ENCODE measurements around the gene ADAD1. TPM values are rescaled to one million over a fixed set of nuclear protein-coding genes. Genes with fewer than 3 reads are reported as not detected.

ADAD1 gene
- not detected for total RNA-seq

DNA sequence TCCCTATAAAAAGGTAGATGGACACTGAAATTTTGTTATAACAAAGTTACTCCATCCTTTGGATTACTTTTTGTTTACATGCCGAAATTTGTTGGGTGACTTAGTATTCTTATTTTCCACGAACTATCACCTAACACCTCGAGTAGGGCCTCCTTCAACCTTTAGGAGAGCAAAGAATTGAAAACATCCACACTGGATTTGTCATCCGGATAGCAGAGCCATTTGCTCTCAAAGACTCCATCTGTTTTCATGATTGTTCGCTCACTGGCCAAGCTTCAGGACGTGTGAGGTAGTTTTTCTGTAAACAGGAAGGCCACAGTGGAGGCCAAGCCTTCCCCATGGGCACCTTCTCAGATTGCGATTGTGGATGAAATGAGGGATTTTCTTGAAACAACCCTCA, at the start of gene ADAD1:
Gene ADAD1, plus strand, starts transcription at position 301 of the 400 bp plus-strand sequence. CDS start 1,059 bp downstream, outside the sequence.
- no peaks in the 10 kb centered on the region for H3K4me1 ChIP-seq
- no peak for ATAC-seq
- WGBS, 2 donors (ENCODE audit: low coverage in 1 of 2) = 85 to 88% methylated on average over 3 to 4 of the region's 7 CpGs
- H3K36me3 ChIP-seq = no peaks in the 10 kb centered on the region
- no peak within 1 kb of the TSS for H3K27ac ChIP-seq
- no peaks in the 10 kb centered on the region for H3K27me3 ChIP-seq
- peaks cover 0 to 8% (median 0%) of the 10 kb centered on the region in 3 donors for H3K9me3 ChIP-seq
- TF ChIP-seq EP300 (IDR thresholded peaks at IDR 0.05) = no peak
- TF ChIP-seq POLR2AphosphoS5 (IDR thresholded peaks at IDR 0.05) = no peak
- no peak within 1 kb of the TSS for H3K4me3 ChIP-seq

- H3K27ac ChIP-seq = no peak overlapping the region
- H3K4me1 ChIP-seq = no peaks in the 10 kb centered on the region
- WGBS, 2 donors (ENCODE audit: low coverage in 1 of 2) = 76% methylated on average over 3 of the region's 3 CpGs
- H3K4me3 ChIP-seq = no peak overlapping the region
- TF ChIP-seq POLR2A (IDR thresholded peaks at IDR 0.05) (no peak), EP300 (IDR thresholded peaks at IDR 0.05) (no peak), POLR2AphosphoS5 (IDR thresholded peaks at IDR 0.05) (no peak), CTCF (IDR thresholded peaks at IDR 0.05) (no peak)
- no peak for ATAC-seq
- peaks cover 0 to 86% of the 10 kb centered on the region in 2 donors for H3K36me3 ChIP-seq
- H3K27me3 ChIP-seq = no peaks in the 10 kb centered on the region
- H3K9me3 ChIP-seq = no peaks in the 10 kb centered on the region
These were observed 48.8 kb upstream of the ADAD1 start for GRCh38 chr4:122329876-122330565.

DNA sequence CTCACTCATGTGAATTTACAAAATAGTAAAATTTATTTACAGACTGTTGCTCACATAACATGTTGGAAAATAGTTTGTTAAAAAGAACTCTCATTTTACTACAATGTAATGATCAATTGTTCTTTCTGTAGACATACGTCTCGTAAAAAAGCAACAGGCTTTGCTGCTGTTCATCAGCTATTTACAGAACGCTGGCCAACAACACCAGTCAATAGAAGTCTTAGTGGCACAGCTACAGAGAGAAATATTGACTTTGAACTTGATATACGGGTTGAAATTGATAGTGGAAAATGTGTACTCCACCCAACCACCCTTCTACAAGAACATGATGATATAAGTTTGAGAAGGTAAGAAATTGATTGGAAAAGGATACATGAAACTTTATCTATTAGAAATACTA, 47.6 kb upstream of the ADAD1 start:
- Histone ChIP-seq H3K9me3 (no peaks in the 10 kb centered on the region), H3K4me3 (no peak overlapping the region), H3K27me3 (no peaks in the 10 kb centered on the region), H3K4me1 (no peaks in the 10 kb centered on the region), H3K36me3 (peaks cover 2 to 86% of the 10 kb centered on the region in 2 donors), H3K27ac (no peak overlapping the region)
- 75 to 85% methylated on average over 4 of the region's 4 CpGs for WGBS, 2 donors (ENCODE audit: low coverage in 1 of 2)
- TF ChIP-seq EP300 (IDR thresholded peaks at IDR 0.05) (no peak), CTCF (IDR thresholded peaks at IDR 0.05) (no peak), POLR2AphosphoS5 (IDR thresholded peaks at IDR 0.05) (no peak), POLR2A (IDR thresholded peaks at IDR 0.05) (no peak)
- ATAC-seq = no peak

- Histone ChIP-seq H3K36me3 (peaks cover 3 to 90% of the 10 kb centered on the region in 2 donors), H3K9me3 (no peaks in the 10 kb centered on the region), H3K27ac (no peak overlapping the region), H3K4me3 (no peak overlapping the region), H3K27me3 (no peaks in the 10 kb centered on the region), H3K4me1 (no peaks in the 10 kb centered on the region)
- ATAC-seq = no peak
- TF ChIP-seq POLR2A (IDR thresholded peaks at IDR 0.05) (no peak), EP300 (IDR thresholded peaks at IDR 0.05) (no peak), POLR2AphosphoS5 (IDR thresholded peaks at IDR 0.05) (no peak), CTCF (IDR thresholded peaks at IDR 0.05) (no peak)
These were observed 44.0 kb upstream of the ADAD1 start for GRCh38 chr4:122334828-122335227.

- no peak for ATAC-seq
- H3K27me3 ChIP-seq = no peaks in the 10 kb centered on the region
- no peak overlapping the region for H3K27ac ChIP-seq
- TF ChIP-seq EP300 (IDR thresholded peaks at IDR 0.05) = no peak
- H3K36me3 ChIP-seq = peaks cover 0 to 73% of the 10 kb centered on the region in 2 donors
- H3K4me1 ChIP-seq = no peaks in the 10 kb centered on the region
- no peak overlapping the region for H3K4me3 ChIP-seq
- 89 to 100% methylated on average over 1 of the region's 1 CpG for WGBS, 2 donors (ENCODE audit: low coverage in 1 of 2)
- no peaks in the 10 kb centered on the region for H3K9me3 ChIP-seq
These were observed 36.9 kb upstream of the ADAD1 start for GRCh38 chr4:122341886-122342285.

GRCh38 chr4:122346036-122346435, 32.8 kb upstream of the ADAD1 start:
- 100% methylated on average over 1 of the region's 1 CpG for WGBS, 2 donors (ENCODE audit: low coverage in 1 of 2)
- Histone ChIP-seq H3K27ac (no peak overlapping the region), H3K4me3 (no peak overlapping the region), H3K36me3 (peaks cover 8 to 80% of the 10 kb centered on the region in 2 donors), H3K4me1 (no peaks in the 10 kb centered on the region), H3K9me3 (no peaks in the 10 kb centered on the region), H3K27me3 (no peaks in the 10 kb centered on the region)
- TF ChIP-seq EP300 (IDR thresholded peaks at IDR 0.05) = no peak
- TF ChIP-seq CTCF (IDR thresholded peaks at IDR 0.05) = no peak
- no peak for TF ChIP-seq POLR2AphosphoS5 (IDR thresholded peaks at IDR 0.05)
- no peak for TF ChIP-seq POLR2A (IDR thresholded peaks at IDR 0.05)
- ATAC-seq = no peak
